Measurements from ENCODE around the gene GFM2. TPM values are rescaled to one million over a fixed set of nuclear protein-coding genes. Genes with fewer than 3 reads are reported as not detected.
A peak's percentile ranks its signal among the peaks of the same experiment; 100 is the strongest.

The GFM2 gene
- total and polyA plus RNA-seq, 2 of the 13 experiments (the other 11 are each of a cell fraction or from before 2014, with no cell fraction given), result 22.0 to 41.6 TPM

DNA sequence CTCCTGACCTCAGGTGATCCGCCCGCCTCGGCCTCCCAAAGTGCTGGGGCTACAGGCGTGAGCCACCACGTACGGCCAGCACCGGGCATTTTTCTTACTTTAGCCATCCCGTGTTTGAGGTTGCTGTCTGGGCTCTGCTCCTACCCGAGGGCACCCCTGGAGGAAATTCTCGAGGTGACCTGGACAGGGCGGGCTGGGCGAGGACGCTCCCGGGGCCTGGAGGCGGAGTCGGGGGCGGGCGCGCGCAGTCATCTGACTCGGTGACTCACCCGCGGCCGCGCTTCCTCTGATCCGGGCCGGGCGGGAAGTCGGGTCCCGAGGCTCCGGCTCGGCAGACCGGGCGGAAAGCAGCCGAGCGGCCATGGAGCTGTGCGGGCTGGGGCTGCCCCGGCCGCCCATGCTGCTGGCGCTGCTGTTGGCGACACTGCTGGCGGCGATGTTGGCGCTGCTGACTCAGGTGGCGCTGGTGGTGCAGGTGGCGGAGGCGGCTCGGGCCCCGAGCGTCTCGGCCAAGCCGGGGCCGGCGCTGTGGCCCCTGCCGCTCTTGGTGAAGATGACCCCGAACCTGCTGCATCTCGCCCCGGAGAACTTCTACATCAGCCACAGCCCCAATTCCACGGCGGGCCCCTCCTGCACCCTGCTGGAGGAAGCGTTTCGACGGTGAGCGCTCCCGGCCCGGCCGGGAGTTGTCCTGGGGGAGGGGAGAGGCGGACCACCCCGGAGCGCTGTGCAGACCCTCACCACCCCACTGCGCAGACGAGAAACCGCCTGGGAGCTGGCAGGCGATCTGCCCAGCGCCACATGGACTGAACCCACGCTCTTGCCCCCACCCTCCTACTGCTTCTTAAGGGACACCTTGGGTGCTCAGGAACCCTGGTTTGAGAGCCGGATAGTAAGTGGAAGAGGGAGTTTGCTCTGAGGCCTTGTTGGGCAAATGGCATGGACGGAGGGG, 81.7 kb downstream of the GFM2 start, which contains the start of gene HEXB (continued):
- TF ChIP-seq, protein P1, sequence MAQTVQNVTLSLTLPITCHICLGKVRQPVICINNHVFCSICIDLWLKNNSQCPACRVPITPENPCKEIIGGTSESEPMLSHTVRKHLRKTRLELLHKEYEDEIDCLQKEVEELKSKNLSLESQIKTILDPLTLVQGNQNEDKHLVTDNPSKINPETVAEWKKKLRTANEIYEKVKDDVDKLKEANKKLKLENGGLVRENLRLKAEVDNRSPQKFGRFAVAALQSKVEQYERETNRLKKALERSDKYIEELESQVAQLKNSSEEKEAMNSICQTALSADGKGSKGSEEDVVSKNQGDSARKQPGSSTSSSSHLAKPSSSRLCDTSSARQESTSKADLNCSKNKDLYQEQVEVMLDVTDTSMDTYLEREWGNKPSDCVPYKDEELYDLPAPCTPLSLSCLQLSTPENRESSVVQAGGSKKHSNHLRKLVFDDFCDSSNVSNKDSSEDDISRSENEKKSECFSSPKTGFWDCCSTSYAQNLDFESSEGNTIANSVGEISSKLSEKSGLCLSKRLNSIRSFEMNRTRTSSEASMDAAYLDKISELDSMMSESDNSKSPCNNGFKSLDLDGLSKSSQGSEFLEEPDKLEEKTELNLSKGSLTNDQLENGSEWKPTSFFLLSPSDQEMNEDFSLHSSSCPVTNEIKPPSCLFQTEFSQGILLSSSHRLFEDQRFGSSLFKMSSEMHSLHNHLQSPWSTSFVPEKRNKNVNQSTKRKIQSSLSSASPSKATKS (CRISPR knock-in tag; IDR thresholded peaks at IDR 0.05), result no peak
- TF ChIP-seq NFYC (CRISPR knock-in tag; IDR thresholded peaks at IDR 0.05) (no peak), JARID2 (CRISPR knock-in tag; IDR thresholded peaks at IDR 0.05; ENCODE audit: insufficient replicate concordance) (no peak), ZNF549 (CRISPR knock-in tag; IDR thresholded peaks at IDR 0.05) (no peak), CREB1 (IDR thresholded peaks at IDR 0.05) (no peak), CREB1 (CRISPR knock-in tag; IDR thresholded peaks at IDR 0.05) (no peak), ATRX (CRISPR knock-in tag; IDR thresholded peaks at IDR 0.05; ENCODE audit: borderline replicate concordance) (no peak), ISL2 (CRISPR knock-in tag; IDR thresholded peaks at IDR 0.05) (peak; percentile 48; the same call in 1 of the 2 replicates), SATB2 (CRISPR knock-in tag; IDR thresholded peaks at IDR 0.05) (no peak), KAT8 (CRISPR knock-in tag; IDR thresholded peaks at IDR 0.05) (peak; percentile 56), JUNB (CRISPR knock-in tag; IDR thresholded peaks at IDR 0.05; ENCODE audit: borderline replicate concordance) (peak; percentile 78; the same call in 1 of the 2 replicates), SMAD3 (CRISPR knock-in tag; IDR thresholded peaks at IDR 0.05) (no peak), ZNF737 (CRISPR knock-in tag; IDR thresholded peaks at IDR 0.05; ENCODE audit: borderline replicate concordance) (no peak), KDM2A (CRISPR knock-in tag; IDR thresholded peaks at IDR 0.05; ENCODE audit: borderline replicate concordance, low read depth) (peak; percentile 63; the same call in 1 of the 2 replicates), HDAC1 (CRISPR knock-in tag; IDR thresholded peaks at IDR 0.05) (peak; percentile 89), ZBTB21 (CRISPR knock-in tag; IDR thresholded peaks at IDR 0.05) (no peak), SYNCRIP (IDR thresholded peaks at IDR 0.05; ENCODE audit: insufficient read depth, low read depth, low read length) (no peak), HINFP (CRISPR knock-in tag; IDR thresholded peaks at IDR 0.05; ENCODE audit: low read depth) (no peak), POLR2G (IDR thresholded peaks at IDR 0.05; ENCODE audit: low read depth, low read length) (peak; percentile 91), ARID5B (CRISPR knock-in tag; IDR thresholded peaks at IDR 0.05) (peak; percentile 58)
- TF ChIP-seq, protein P2, sequence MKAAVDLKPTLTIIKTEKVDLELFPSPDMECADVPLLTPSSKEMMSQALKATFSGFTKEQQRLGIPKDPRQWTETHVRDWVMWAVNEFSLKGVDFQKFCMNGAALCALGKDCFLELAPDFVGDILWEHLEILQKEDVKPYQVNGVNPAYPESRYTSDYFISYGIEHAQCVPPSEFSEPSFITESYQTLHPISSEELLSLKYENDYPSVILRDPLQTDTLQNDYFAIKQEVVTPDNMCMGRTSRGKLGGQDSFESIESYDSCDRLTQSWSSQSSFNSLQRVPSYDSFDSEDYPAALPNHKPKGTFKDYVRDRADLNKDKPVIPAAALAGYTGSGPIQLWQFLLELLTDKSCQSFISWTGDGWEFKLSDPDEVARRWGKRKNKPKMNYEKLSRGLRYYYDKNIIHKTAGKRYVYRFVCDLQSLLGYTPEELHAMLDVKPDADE (CRISPR knock-in tag; IDR thresholded peaks at IDR 0.05), result 0 out of 2 replicates have a peak, but pooled peaks have one; percentile 60
